ENCODE results near the gene ACO1. TPM values are rescaled to one million over a fixed set of nuclear protein-coding genes. Genes with fewer than 3 reads are reported as not detected.

ACO1 gene
- polyA plus RNA-seq, 2 donors, result 4.7 to 12.9 TPM

- H3K4me3 ChIP-seq (ENCODE audit: low read depth in 1 of 2, low read length in 2 of 2), result no peak overlapping the region
- WGBS, 2 donors, result 56 to 62% methylated on average over 2 of the region's 2 CpGs
Observed at GRCh38 chr9:32500768-32501167, 116.3 kb downstream of the ACO1 start.

GRCh38 chr9:32501868-32502267 is 117.4 kb downstream of the ACO1 start:
- H3K36me3 ChIP-seq (ENCODE audit: control insufficient read depth in 2 of 2, insufficient read depth in 2 of 2, low read length in 1 of 2), result no peaks in the 10 kb centered on the region
- H3K4me3 ChIP-seq (ENCODE audit: low read depth in 1 of 2, low read length in 2 of 2), result no peak overlapping the region
- no peaks in the 10 kb centered on the region for H3K27me3 ChIP-seq (ENCODE audit: control insufficient read depth in 1 of 2, insufficient read depth in 2 of 2, low read length in 2 of 2)
- peaks cover 0 to 2% of the 10 kb centered on the region in 2 donors for H3K4me1 ChIP-seq (ENCODE audit: control insufficient read depth in 2 of 2, insufficient read depth in 2 of 2, low read length in 1 of 2)
- H3K9me3 ChIP-seq (ENCODE audit: control insufficient read depth in 2 of 2, insufficient read depth in 1 of 2, low read depth in 1 of 2, low read length in 1 of 2), result no peaks in the 10 kb centered on the region
- WGBS, 2 donors, result 77 to 79% methylated on average over 1 of the region's 1 CpG
- no peak overlapping the region for H3K27ac ChIP-seq (ENCODE audit: low read depth in 2 of 2, low read length in 1 of 2)

More at GRCh38 chr9:32500768-32501167, 116.3 kb downstream of the ACO1 start:
- Histone ChIP-seq H3K27ac (ENCODE audit: low read depth in 2 of 2, low read length in 1 of 2) (peak overlapping the region; percentile 68 to 87), H3K36me3 (ENCODE audit: control insufficient read depth in 2 of 2, insufficient read depth in 2 of 2, low read length in 1 of 2) (no peaks in the 10 kb centered on the region), H3K4me1 (ENCODE audit: control insufficient read depth in 2 of 2, insufficient read depth in 2 of 2, low read length in 1 of 2) (peaks cover 0 to 2% of the 10 kb centered on the region in 2 donors), H3K27me3 (ENCODE audit: control insufficient read depth in 1 of 2, insufficient read depth in 2 of 2, low read length in 2 of 2) (no peaks in the 10 kb centered on the region), H3K9me3 (ENCODE audit: control insufficient read depth in 2 of 2, insufficient read depth in 1 of 2, low read depth in 1 of 2, low read length in 1 of 2) (no peaks in the 10 kb centered on the region)

GRCh38 chr9:32502464-32502863 is 118.0 kb downstream of the ACO1 start:
- Histone ChIP-seq H3K27ac (ENCODE audit: low read depth in 2 of 2, low read length in 1 of 2) (peak overlapping the region; percentile 38 to 67), H3K9me3 (ENCODE audit: control insufficient read depth in 2 of 2, insufficient read depth in 1 of 2, low read depth in 1 of 2, low read length in 1 of 2) (no peaks in the 10 kb centered on the region), H3K36me3 (ENCODE audit: control insufficient read depth in 2 of 2, insufficient read depth in 2 of 2, low read length in 1 of 2) (no peaks in the 10 kb centered on the region), H3K27me3 (ENCODE audit: control insufficient read depth in 1 of 2, insufficient read depth in 2 of 2, low read length in 2 of 2) (no peaks in the 10 kb centered on the region), H3K4me3 (ENCODE audit: low read depth in 1 of 2, low read length in 2 of 2) (no peak overlapping the region), H3K4me1 (ENCODE audit: control insufficient read depth in 2 of 2, insufficient read depth in 2 of 2, low read length in 1 of 2) (peaks cover 0 to 2% of the 10 kb centered on the region in 2 donors)
- WGBS, 2 donors, result 37 to 54% methylated on average over 4 of the region's 4 CpGs

- Histone ChIP-seq H3K27ac (ENCODE audit: low read depth in 2 of 2, low read length in 1 of 2) (peak overlapping the region; percentile 49 to 67), H3K4me1 (ENCODE audit: control insufficient read depth in 2 of 2, insufficient read depth in 2 of 2, low read length in 1 of 2) (peaks cover 0 to 2% of the 10 kb centered on the region in 2 donors)
Observed at GRCh38 chr9:32503008-32503407, 118.6 kb downstream of the ACO1 start.

More at GRCh38 chr9:32503008-32503407, 118.6 kb downstream of the ACO1 start:
- WGBS, 2 donors, result 90 to 92% methylated on average over 3 of the region's 3 CpGs
- Histone ChIP-seq H3K4me3 (ENCODE audit: low read depth in 1 of 2, low read length in 2 of 2) (no peak overlapping the region), H3K27me3 (ENCODE audit: control insufficient read depth in 1 of 2, insufficient read depth in 2 of 2, low read length in 2 of 2) (no peaks in the 10 kb centered on the region), H3K36me3 (ENCODE audit: control insufficient read depth in 2 of 2, insufficient read depth in 2 of 2, low read length in 1 of 2) (no peaks in the 10 kb centered on the region), H3K9me3 (ENCODE audit: control insufficient read depth in 2 of 2, insufficient read depth in 1 of 2, low read depth in 1 of 2, low read length in 1 of 2) (no peaks in the 10 kb centered on the region)

Other genes with a start within 250 kb of the ACO1 start
- 1 to 10 TPM; 4.5 to 4.7 TPM for gene RIGI, start 141.6 kb downstream of the ACO1 start, polyA plus RNA-seq
- gene SMIM27, start 167.7 kb downstream of the ACO1 start, polyA plus RNA-seq, result 1 to 10 TPM; 4.4 to 5.4 TPM
- 1 to 10 TPM; 5.7 to 6.5 TPM for gene TOPORS, start 167.9 kb downstream of the ACO1 start, polyA plus RNA-seq
- gene NDUFB6, start 188.5 kb downstream of the ACO1 start, polyA plus RNA-seq, result 10 to 100 TPM; 26.2 to 37.4 TPM

All from esophagus (tissue), 2 donors.